ENCODE measurements around the gene ARL15. TPM values are rescaled to one million over a fixed set of nuclear protein-coding genes. Genes with fewer than 3 reads are reported as not detected.

ARL15 gene
- polyA plus RNA-seq, 1 of the 3 experiments (the other 2 are of a cell fraction): 6.4 TPM

- Histone ChIP-seq H3K4me1 (ENCODE audit: control insufficient read depth in 1 of 2, insufficient read depth in 2 of 2, low read depth in 1 of 2, low read length in 1 of 2) (no peaks in the 10 kb centered on the region; a peak in 1 of 4 replicates), H3K9me2 (no peaks in the 10 kb centered on the region), H3K4me2 (no peak overlapping the region), H3K9me3 (no peaks in the 10 kb centered on the region), H3K36me3 (replicated peaks in 1 of 2; ENCODE audit: control insufficient read depth in 1 of 2, insufficient read depth in 2 of 2, low read length in 1 of 2) (no peaks in the 10 kb centered on the region), H2AFZ (ENCODE audit: low read depth) (no peak overlapping the region), H3K79me2 (ENCODE audit: insufficient read depth) (no peaks in the 10 kb centered on the region), H3K4me3 (ENCODE audit: low read depth in 2 of 2, low read length in 1 of 2) (no peak overlapping the region), H3K27me3 (ENCODE audit: insufficient read depth) (no peaks in the 10 kb centered on the region), H3K27ac (ENCODE audit: low read depth in 2 of 2, low read length in 1 of 2) (no peak overlapping the region), H3K9ac (no peak overlapping the region), H4K20me1 (ENCODE audit: insufficient read depth) (no peaks in the 10 kb centered on the region), H3F3A (replicated peaks; ENCODE audit: insufficient read depth) (no peaks in the 10 kb centered on the region)
- TF ChIP-seq FOXM1 (IDR thresholded peaks at IDR 0.05; ENCODE audit: low read depth) (no peak), JUND (IDR thresholded peaks at IDR 0.05) (no peak), EZH2phosphoT487 (IDR thresholded peaks at IDR 0.05; ENCODE audit: borderline replicate concordance, low read depth) (no peak), FOXJ3 (CRISPR knock-in tag; IDR thresholded peaks at IDR 0.05) (no peak), YY1 (IDR thresholded peaks at IDR 0.05; ENCODE audit: low read depth) (no peak), SMC3 (IDR thresholded peaks at IDR 0.05; ENCODE audit: low read depth, low read length) (no peak)
- ChIA-PET CTCF (interaction anchor here (1.3 kb wide), 1 partner anchor 24 kb away, joined by 3 read pairs; no protein-coding TSS in a partner anchor), POLR2A (no interaction called here)
- no peak for DNase-seq
- whole genome bisulfite sequencing (ENCODE audit: low lambda C conversion rate): 100% methylated on average over 1 of the region's 1 CpG
Observed at GRCh38 chr5:53892224-53892623, 418.1 kb downstream of the ARL15 start.

GRCh38 chr5:53891159-53891558, 419.2 kb downstream of the ARL15 start:
- no peak overlapping the region for H3K9ac ChIP-seq
- H3K27me3 ChIP-seq (ENCODE audit: insufficient read depth): no peaks in the 10 kb centered on the region
- no peaks in the 10 kb centered on the region for H3K9me3 ChIP-seq
- no peak for DNase-seq
- TF ChIP-seq RAD21 (IDR thresholded peaks at IDR 0.05; ENCODE audit: low read length): no peak
- TF ChIP-seq TCF12 (IDR thresholded peaks at IDR 0.05): no peak
- TF ChIP-seq PBX3 (IDR thresholded peaks at IDR 0.05): no peak
- no peak for TF ChIP-seq SIN3A (IDR thresholded peaks at IDR 0.05; ENCODE audit: borderline replicate concordance, low read depth, low read length)
- TF ChIP-seq, protein P1, sequence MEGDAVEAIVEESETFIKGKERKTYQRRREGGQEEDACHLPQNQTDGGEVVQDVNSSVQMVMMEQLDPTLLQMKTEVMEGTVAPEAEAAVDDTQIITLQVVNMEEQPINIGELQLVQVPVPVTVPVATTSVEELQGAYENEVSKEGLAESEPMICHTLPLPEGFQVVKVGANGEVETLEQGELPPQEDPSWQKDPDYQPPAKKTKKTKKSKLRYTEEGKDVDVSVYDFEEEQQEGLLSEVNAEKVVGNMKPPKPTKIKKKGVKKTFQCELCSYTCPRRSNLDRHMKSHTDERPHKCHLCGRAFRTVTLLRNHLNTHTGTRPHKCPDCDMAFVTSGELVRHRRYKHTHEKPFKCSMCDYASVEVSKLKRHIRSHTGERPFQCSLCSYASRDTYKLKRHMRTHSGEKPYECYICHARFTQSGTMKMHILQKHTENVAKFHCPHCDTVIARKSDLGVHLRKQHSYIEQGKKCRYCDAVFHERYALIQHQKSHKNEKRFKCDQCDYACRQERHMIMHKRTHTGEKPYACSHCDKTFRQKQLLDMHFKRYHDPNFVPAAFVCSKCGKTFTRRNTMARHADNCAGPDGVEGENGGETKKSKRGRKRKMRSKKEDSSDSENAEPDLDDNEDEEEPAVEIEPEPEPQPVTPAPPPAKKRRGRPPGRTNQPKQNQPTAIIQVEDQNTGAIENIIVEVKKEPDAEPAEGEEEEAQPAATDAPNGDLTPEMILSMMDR (IDR thresholded peaks at IDR 0.05): no peak
- TF ChIP-seq EZH2phosphoT487 (IDR thresholded peaks at IDR 0.05; ENCODE audit: borderline replicate concordance, low read depth): no peak
- no peak for TF ChIP-seq JUND (IDR thresholded peaks at IDR 0.05)
- TF ChIP-seq TEAD4 (IDR thresholded peaks at IDR 0.05; ENCODE audit: borderline replicate concordance, insufficient read depth): no peak
- TF ChIP-seq RXRA (IDR thresholded peaks at IDR 0.05; ENCODE audit: borderline replicate concordance, low read depth): no peak
- no peak for TF ChIP-seq RCOR1 (IDR thresholded peaks at IDR 0.05; ENCODE audit: low read length)
- TF ChIP-seq, protein P2, sequence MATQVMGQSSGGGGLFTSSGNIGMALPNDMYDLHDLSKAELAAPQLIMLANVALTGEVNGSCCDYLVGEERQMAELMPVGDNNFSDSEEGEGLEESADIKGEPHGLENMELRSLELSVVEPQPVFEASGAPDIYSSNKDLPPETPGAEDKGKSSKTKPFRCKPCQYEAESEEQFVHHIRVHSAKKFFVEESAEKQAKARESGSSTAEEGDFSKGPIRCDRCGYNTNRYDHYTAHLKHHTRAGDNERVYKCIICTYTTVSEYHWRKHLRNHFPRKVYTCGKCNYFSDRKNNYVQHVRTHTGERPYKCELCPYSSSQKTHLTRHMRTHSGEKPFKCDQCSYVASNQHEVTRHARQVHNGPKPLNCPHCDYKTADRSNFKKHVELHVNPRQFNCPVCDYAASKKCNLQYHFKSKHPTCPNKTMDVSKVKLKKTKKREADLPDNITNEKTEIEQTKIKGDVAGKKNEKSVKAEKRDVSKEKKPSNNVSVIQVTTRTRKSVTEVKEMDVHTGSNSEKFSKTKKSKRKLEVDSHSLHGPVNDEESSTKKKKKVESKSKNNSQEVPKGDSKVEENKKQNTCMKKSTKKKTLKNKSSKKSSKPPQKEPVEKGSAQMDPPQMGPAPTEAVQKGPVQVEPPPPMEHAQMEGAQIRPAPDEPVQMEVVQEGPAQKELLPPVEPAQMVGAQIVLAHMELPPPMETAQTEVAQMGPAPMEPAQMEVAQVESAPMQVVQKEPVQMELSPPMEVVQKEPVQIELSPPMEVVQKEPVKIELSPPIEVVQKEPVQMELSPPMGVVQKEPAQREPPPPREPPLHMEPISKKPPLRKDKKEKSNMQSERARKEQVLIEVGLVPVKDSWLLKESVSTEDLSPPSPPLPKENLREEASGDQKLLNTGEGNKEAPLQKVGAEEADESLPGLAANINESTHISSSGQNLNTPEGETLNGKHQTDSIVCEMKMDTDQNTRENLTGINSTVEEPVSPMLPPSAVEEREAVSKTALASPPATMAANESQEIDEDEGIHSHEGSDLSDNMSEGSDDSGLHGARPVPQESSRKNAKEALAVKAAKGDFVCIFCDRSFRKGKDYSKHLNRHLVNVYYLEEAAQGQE (IDR thresholded peaks at IDR 0.05; ENCODE audit: low read depth, low read length): no peak
- no peak for TF ChIP-seq YY1 (IDR thresholded peaks at IDR 0.05; ENCODE audit: low read depth)
- TF ChIP-seq NFIC (IDR thresholded peaks at IDR 0.05; ENCODE audit: borderline replicate concordance): no peak
- TF ChIP-seq RFX5 (IDR thresholded peaks at IDR 0.05; ENCODE audit: low read length): no peak
- no peak for TF ChIP-seq FOSL2 (IDR thresholded peaks at IDR 0.05; ENCODE audit: borderline replicate concordance, low read depth)
- TF ChIP-seq GABPA (IDR thresholded peaks at IDR 0.05; ENCODE audit: low read depth): no peak
- no peak overlapping the region for H2AFZ ChIP-seq (ENCODE audit: low read depth)
- H4K20me1 ChIP-seq (ENCODE audit: insufficient read depth): no peaks in the 10 kb centered on the region
- no peaks in the 10 kb centered on the region for H3K36me3 ChIP-seq (replicated peaks in 1 of 2; ENCODE audit: control insufficient read depth in 1 of 2, insufficient read depth in 2 of 2, low read length in 1 of 2)
- WGBS (ENCODE audit: low lambda C conversion rate): 73% methylated on average over 4 of the region's 4 CpGs
- no peak overlapping the region for H3K27ac ChIP-seq (ENCODE audit: low read depth in 2 of 2, low read length in 1 of 2)
- ChIA-PET CTCF (interaction anchor here (1.1 to 1.3 kb wide), 2 partner anchors 23 to 272 kb away, joined by 3 read pairs; no protein-coding TSS in a partner anchor), POLR2A (no interaction called here)
- H3F3A ChIP-seq (replicated peaks; ENCODE audit: insufficient read depth): no peaks in the 10 kb centered on the region
- no peaks in the 10 kb centered on the region for H3K9me2 ChIP-seq
- no peaks in the 10 kb centered on the region for H3K79me2 ChIP-seq (ENCODE audit: insufficient read depth)
- no peak overlapping the region for H3K4me2 ChIP-seq
- no peak overlapping the region for H3K4me3 ChIP-seq (ENCODE audit: low read depth in 2 of 2, low read length in 1 of 2)
- no peaks in the 10 kb centered on the region; a peak in 1 of 4 replicates for H3K4me1 ChIP-seq (ENCODE audit: control insufficient read depth in 1 of 2, insufficient read depth in 2 of 2, low read depth in 1 of 2, low read length in 1 of 2)

Data from SK-N-SH (cell line).